ENCODE data around the gene CD22. TPM values are rescaled to one million over a fixed set of nuclear protein-coding genes. Genes with fewer than 3 reads are reported as not detected.

CD22 gene
- total and polyA plus RNA-seq, 2 of the 13 experiments (the other 11 are each of a cell fraction or from before 2014, with no cell fraction given), result 0.71 to 1.7 TPM

DNA sequence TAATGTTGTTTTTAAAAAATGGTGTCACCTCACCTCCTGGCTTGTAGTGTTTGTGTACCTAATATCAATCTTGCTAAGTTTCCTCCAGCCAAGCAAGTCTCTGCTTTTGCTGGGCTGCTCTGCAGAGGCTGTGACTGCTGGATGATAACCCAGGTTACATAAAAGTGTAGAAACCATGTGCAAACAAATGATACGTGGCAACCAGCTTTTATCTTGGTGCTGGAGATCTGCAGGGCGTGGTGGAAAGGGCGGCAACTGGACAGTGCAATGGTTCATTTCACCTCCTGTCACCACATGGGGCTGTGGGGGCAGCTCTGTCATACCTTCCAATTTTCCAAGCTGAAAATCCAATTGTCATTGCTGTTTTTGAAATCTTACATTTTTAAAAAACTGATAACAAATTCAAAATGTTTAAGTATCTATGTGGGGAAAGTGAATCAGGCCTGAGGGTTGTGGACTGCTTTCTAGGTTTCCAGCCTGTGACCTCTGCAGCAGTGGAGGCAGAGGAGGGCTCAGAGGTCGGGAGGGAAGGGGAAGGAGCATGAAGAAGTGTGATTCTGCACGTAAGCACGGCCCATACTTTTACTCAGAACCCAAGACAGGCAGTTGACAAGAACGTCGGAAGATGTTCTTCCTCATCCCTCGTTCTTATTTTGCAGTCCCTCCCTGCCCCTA, 51.6 kb downstream of the CD22 start (continued):
- TF ChIP-seq ZNF609 (CRISPR knock-in tag; IDR thresholded peaks at IDR 0.05; ENCODE audit: borderline replicate concordance) (peak; percentile 79; the same call in 1 of the 2 replicates), TFDP1 (CRISPR knock-in tag; IDR thresholded peaks at IDR 0.05; ENCODE audit: borderline replicate concordance) (peak; percentile 93), ZNF12 (CRISPR knock-in tag; IDR thresholded peaks at IDR 0.05) (0 out of 2 replicates have a peak, but pooled peaks have one; percentile 33), ZFY (CRISPR knock-in tag; IDR thresholded peaks at IDR 0.05) (0 out of 2 replicates have a peak, but pooled peaks have one; percentile 19), SNAPC2 (CRISPR knock-in tag; IDR thresholded peaks at IDR 0.05) (no peak), DPF2 (CRISPR knock-in tag; IDR thresholded peaks at IDR 0.05; ENCODE audit: borderline replicate concordance, low read depth) (peak; percentile 87), HOXA7 (CRISPR knock-in tag; IDR thresholded peaks at IDR 0.05) (no peak), TOPORS (CRISPR knock-in tag; IDR thresholded peaks at IDR 0.05) (no peak), HDAC1 (CRISPR knock-in tag; IDR thresholded peaks at IDR 0.05) (peak; percentile 82), ZNF790 (CRISPR knock-in tag; IDR thresholded peaks at IDR 0.05; ENCODE audit: borderline replicate concordance) (0 out of 2 replicates have a peak, but pooled peaks have one; percentile 65), ZFP36 (IDR thresholded peaks at IDR 0.05; ENCODE audit: borderline replicate concordance, low read depth, low read length, partially characterized antibody) (no peak), E2F1 (CRISPR knock-in tag; IDR thresholded peaks at IDR 0.05) (peak; percentile 56; the same call in 1 of the 2 replicates), ZFP41 (CRISPR knock-in tag; IDR thresholded peaks at IDR 0.05; ENCODE audit: borderline replicate concordance) (no peak), YEATS4 (CRISPR knock-in tag; IDR thresholded peaks at IDR 0.05; ENCODE audit: borderline replicate concordance) (peak; percentile 82; the same call in 1 of the 2 replicates), IKZF1 (IDR thresholded peaks at IDR 0.05) (no peak), TBP (CRISPR knock-in tag; IDR thresholded peaks at IDR 0.05) (no peak), PAF1 (CRISPR knock-in tag; IDR thresholded peaks at IDR 0.05) (no peak), ZNF317 (CRISPR knock-in tag; IDR thresholded peaks at IDR 0.05) (peak; percentile 22; the same call in 1 of the 2 replicates), ZNF816 (CRISPR knock-in tag; IDR thresholded peaks at IDR 0.05; ENCODE audit: borderline replicate concordance) (peak; percentile 72; the same call in 1 of the 2 replicates), ISL2 (CRISPR knock-in tag; IDR thresholded peaks at IDR 0.05) (peak; percentile 58; the same call in 1 of the 2 replicates), SMC3 (IDR thresholded peaks at IDR 0.05; ENCODE audit: low read length) (no peak), EEA1 (CRISPR knock-in tag; IDR thresholded peaks at IDR 0.05; ENCODE audit: borderline replicate concordance) (0 out of 2 replicates have a peak, but pooled peaks have one; percentile 49)
- TF ChIP-seq, protein P1, sequence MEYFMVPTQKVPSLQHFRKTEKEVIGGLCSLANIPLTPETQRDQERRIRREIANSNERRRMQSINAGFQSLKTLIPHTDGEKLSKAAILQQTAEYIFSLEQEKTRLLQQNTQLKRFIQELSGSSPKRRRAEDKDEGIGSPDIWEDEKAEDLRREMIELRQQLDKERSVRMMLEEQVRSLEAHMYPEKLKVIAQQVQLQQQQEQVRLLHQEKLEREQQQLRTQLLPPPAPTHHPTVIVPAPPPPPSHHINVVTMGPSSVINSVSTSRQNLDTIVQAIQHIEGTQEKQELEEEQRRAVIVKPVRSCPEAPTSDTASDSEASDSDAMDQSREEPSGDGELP (IDR thresholded peaks at IDR 0.05; ENCODE audit: borderline replicate concordance, low read depth), result peak; percentile 30; the same call in 1 of the 2 replicates

Data from HepG2 (cell line).